ENCODE data around the gene CARD9.
"Not testable (repeated sequence)": the region's sequence is repeated elsewhere in the genome, so short reads cannot be mapped to it uniquely, and the experiment has no call there.

Gene CARD9

GRCh38 chr9:136322756-136323330 is 50.6 kb downstream of the CARD9 start:
- DNase-seq (ENCODE audit: low read depth) = no peak

GRCh38 chr9:136321561-136321960 is 51.9 kb downstream of the CARD9 start:
- no peak for DNase-seq (ENCODE audit: low read depth)

- not testable (repeated sequence) for DNase-seq (ENCODE audit: low read depth)
Measured at GRCh38 chr9:136320972-136321371, 52.5 kb downstream of the CARD9 start.

DNA sequence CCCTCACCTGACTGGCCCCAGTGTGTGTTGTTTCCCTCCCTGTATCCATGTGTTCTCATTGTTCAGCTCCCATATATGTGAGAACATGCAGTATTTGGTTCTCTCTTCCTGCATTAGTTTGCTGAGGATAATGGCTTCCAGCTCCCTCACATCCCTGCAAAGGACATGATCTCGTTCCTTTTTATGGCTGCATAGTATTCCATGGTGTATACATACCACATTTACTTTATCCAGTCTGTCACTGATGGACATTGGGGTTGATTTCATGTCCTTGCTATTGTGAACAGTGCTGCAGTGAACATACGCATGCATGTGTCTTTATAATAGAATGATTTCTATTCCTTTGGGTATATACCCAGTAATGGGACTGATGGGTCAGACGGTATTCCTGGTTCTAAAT is 53.5 kb downstream of the CARD9 start:
- not testable (repeated sequence) for DNase-seq (ENCODE audit: low read depth)

DNA sequence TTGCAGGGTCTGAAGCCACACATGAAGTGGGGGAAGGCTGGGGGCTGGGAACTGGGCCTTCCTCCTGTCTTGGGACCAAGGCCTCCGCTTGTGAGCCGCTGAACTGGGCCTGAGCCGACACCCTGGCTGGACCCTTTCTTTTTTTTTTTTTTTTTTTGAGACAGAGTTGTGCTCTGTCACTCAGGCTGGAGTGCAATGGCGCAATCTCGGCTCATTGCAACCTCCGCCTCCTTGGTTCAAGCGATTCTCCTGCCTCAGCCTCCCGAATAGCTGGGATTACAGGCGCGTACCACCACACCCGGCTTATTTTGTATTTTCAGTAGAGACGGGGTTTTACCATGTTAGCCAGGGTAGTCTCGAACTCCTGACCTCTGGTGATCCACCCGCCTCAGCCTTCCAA is 54.2 kb downstream of the CARD9 start:
- DNase-seq (ENCODE audit: low read depth) = not testable (repeated sequence)

DNA sequence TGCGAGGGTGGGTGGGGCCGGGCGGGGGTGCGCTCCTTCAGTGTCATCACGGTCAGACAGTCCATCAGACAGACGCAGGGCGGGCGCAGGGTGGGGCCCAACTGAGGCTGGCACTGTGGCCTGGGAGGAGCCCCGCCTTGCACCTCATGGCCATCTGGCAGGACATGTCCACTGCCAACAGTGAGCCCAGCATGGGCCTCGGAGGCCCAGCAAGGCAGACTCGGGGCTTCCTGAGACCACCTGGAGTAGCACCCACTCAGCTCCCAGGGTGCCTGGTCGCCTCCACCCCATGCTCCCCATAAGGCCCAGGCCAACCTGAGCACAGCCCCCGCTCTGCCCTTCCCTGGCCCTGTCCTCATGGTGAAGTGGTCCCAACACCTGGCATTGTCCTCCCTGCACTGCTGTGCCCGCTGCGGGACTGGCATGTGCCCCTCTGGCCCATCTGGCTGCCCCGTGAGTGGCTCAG is 54.7 kb downstream of the CARD9 start:
- DNase-seq (ENCODE audit: low read depth) = no peak

DNA sequence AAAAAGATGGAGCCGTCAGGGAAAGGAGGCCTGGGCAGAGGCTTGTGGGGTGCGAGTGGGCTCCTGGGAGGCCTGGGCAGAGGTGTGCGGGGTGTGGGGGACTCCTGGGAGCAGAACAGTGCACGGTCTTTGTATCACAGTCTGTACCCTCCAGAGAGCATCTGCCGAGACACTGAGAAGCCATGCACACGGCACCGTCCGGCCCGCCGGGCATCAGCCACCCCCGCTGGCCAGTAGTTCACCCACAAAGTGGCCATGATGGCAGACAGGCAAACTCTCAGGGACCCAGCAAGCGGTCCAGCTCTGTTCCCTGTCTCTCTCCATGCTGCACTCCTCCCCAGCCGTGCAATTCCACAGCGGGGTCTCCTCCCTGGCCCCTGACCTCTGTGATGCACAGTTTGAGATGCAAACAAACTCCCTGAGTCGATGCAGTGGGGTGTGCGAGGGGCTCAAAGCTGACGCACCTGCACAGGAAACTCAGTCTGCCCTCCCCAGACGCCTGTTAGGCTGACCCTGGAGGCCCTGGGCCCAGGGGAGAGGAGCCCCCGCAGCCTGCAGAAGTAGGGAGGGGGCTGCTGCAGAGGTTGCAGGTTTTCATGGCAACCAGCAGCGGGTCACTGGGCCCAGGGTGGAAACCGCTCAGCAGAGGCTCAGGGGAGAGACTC is 55.2 kb downstream of the CARD9 start:
- DNase-seq (ENCODE audit: low read depth) = no peak

GRCh38 chr9:136317695-136318094 is 55.8 kb downstream of the CARD9 start:
- DNase-seq (ENCODE audit: low read depth) = no peak

GRCh38 chr9:136316896-136317676 is 56.4 kb downstream of the CARD9 start:
- no peak for DNase-seq (ENCODE audit: low read depth)

DNA sequence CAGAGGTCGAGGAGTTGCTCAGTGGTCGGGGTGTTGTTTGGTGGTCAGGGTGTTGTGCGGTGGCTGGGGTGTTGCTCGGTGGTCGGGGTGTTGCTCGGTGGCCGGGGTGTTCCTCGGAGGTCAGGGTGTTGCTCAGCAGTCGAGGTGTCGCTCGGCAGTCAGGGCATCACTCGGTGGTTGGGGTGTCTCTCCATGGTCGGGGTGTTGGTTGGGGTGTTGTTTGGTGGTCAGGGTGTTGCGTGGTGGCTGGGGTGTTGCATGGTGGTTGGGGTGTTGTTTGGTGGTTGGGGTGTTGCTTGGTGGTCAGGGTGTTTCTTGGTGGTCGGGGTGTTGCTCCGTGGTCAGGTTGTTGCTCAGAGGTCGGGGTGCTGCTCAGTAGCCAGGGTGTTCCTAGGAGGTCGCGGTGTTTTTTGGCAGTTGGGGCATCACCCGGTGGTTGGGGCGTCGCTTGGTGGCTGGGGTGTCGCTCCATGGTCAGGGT is 57.2 kb downstream of the CARD9 start:
- DNase-seq (ENCODE audit: low read depth) = no peak

- DNase-seq (ENCODE audit: low read depth) = no peak
Measured at GRCh38 chr9:136314944-136315343, 58.5 kb downstream of the CARD9 start.

DNA sequence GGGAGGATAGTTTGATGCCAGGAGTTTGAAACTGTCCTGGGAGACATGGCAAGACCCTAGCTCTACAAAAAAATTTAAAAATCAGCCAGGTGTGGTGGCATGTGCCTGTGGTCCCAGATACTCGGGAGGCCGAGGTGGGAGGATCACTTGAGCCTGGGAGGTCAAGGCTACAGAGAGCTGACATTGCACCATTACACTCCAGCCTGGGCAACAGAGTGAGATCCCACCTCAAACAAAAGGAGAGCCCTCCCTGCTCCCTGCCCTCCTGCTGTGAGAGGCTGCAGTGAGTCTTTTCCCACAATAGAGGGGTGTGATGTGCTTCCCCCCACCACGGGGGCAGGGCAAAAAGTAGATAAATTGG is 59.4 kb downstream of the CARD9 start:
- DNase-seq (ENCODE audit: low read depth) = no peak
